GM12872 (cell line): ENCODE results near the gene KCTD14.

Source experiments
- CTCF ChIP-seq: IDR thresholded peaks from 3 replicates; pipeline ENCODE4 v1.5.1; 2011; ENCODE audit warnings: low read depth, mild to moderate bottlenecking, low read length, moderate library complexity; ENCODE audit not compliant: insufficient read depth

Gene KCTD14

DNA sequence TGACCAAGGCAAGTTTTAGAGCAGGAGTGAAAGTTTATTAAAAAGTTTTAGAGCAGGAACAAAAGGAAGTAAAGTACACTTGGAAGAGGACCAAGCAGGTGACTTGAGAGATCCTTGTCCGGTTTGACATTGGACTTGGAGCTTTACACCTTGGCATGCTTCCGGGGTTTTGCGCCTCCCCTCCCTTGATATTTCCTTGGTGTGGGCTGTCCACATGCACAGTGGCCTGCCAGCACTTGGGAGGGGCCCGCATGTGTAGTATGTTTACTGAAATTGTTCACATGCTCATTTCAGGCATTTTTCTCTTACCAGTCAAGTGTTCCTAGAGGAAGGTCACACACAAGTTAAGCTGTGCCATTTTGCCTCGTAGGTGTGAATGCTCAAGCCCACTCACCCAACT lies 21.6 kb upstream of the KCTD14 start:
- TF ChIP-seq CTCF: no peak

GRCh38 chr11:78041843-78042440 lies 18.9 kb upstream of the KCTD14 start:
- TF ChIP-seq CTCF: no peak

- no peak for TF ChIP-seq CTCF
These were observed 17.8 kb upstream of the KCTD14 start for GRCh38 chr11:78040691-78041379.

GRCh38 chr11:78039919-78040671 lies 17.0 kb upstream of the KCTD14 start:
- no peak for TF ChIP-seq CTCF

DNA sequence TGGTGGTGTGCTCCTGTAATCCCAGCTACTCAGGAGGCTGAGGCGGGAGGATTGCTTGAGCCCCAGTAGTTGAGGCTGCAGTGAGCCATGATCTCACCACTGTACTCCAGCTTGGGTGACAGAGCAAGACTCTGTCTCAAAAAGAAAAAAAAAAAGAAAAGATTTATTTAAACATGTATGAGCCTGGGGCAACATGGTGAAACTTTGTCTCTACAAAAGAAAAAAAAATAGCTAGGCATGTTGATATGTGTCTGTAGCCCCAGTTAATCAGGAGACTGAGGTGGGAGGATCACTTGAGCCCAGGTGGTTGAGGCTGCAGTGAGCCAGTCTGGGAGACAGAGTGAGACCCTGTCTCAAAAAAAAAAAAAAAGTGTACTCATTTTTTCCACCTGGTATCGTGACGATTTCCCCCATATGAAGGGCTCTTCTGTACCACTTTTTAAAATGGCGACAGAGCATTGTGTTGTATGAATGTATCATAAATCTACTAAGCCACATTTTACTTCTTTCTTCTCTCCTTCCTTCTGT lies 16.4 kb upstream of the KCTD14 start:
- TF ChIP-seq CTCF: no peak

DNA sequence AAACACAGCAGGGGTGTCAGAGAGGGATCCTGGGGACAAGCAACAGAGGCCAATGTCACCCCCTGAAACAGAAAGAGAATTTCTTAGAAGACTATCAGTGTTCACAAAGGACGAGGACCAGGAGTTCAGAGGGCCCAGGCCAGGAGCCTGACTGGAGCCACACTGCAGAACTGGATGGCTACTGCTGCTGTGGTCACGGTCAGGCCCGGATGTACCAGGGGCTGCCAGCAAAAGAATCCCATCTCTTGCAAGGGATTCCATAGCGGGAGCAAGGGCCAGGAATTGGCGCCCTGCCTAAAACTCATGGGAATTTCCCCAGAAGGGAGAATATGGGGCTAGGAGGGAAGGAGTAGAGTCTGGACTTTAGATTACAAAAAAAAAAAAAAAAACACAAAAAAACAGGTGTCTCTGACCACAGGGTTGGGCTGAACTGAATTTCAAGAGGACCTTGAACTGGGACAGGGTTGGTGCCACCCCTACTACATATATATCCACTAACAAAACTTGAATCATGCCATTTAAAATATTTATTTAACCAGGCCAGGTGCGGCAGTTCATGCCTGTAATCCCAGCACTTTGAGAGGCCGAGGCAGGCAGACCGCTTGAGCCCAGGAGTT lies 15.7 kb upstream of the KCTD14 start:
- no peak for TF ChIP-seq CTCF
